PFSK-1 (cell line): Measurements from ENCODE around the gene MRPL38.

Source experiments
- POLR2AphosphoS5 ChIP-seq: IDR thresholded peaks from 2 replicates; pipeline ENCODE4 v1.6.1; 2012; ENCODE audit warnings: low read depth, mild to moderate bottlenecking, control low read depth, low read length, moderate library complexity
- REST ChIP-seq, 2 experiments: IDR thresholded peaks; 2 replicates each; pipeline versions ENCODE4 v1.6.1 to v1.8.0; 2011 to 2012; ENCODE audit warnings: low read depth in 2 of 2, low read length in 2 of 2, control low read depth in 1 of 2, inconsistent platforms in 1 of 2, mild to moderate bottlenecking in 1 of 2, moderate library complexity in 1 of 2; ENCODE audit not compliant: insufficient read depth in 1 of 2

GRCh38 chr17:75898791-75899190 lies 5.9 kb downstream of the MRPL38 start:
- TF ChIP-seq POLR2AphosphoS5, result no peak
- TF ChIP-seq REST (IDR thresholded peaks at IDR 0.05; ENCODE audit: insufficient read depth in 1 of 2, low read depth in 2 of 2, low read length in 2 of 2), result no peak
